Neutrophil (primary cell): ENCODE data around the gene SYNRG.

Experiments
- H3K27ac ChIP-seq: fragments of 200-600 bp; sonication (generic); 2 replicates; pipeline ENCODE4 v1.5.1; 2016; ENCODE audit warnings: mild to moderate bottlenecking, moderate library complexity
- H3K27me3 ChIP-seq: fragments of 200-600 bp; sonication (generic); 2 replicates; pipeline ENCODE4 v1.6.0; 2016; ENCODE audit warnings: mild to moderate bottlenecking
- H3K36me3 ChIP-seq: fragments of 200-600 bp; sonication (generic); 2 replicates; pipeline ENCODE4 v1.5.1; 2017
- H3K4me1 ChIP-seq, 2 experiments: fragments of 200-600 bp in 1 of 2; sonication (generic) in 1 of 2; 1 replicate in 1 of 2; 2 replicates in 1 of 2; pipeline versions ENCODE4 v1.5.1 to v1.6.1; 2013 to 2016; ENCODE audit warnings: low read depth in 1 of 2, low read length in 1 of 2, mild to moderate bottlenecking in 1 of 2, moderate library complexity in 1 of 2; ENCODE audit not compliant: control insufficient read depth in 1 of 2, insufficient read depth in 1 of 2
- H3K4me3 ChIP-seq, 2 experiments: fragments of 200-600 bp in 1 of 2; sonication (generic) in 1 of 2; 1 replicate in 1 of 2; 2 replicates in 1 of 2; pipeline ENCODE4 v1.5.1; 2013 to 2016; ENCODE audit warnings: low read depth in 1 of 2, low read length in 1 of 2, mild to moderate bottlenecking in 1 of 2, moderate library complexity in 1 of 2
- H3K9me3 ChIP-seq: fragments of 200-600 bp; sonication (generic); 2 replicates; pipeline ENCODE4 v1.5.1; 2016
- TF ChIP-seq, protein P1 (sequence below): fragments of 200-600 bp; sonication (generic); IDR thresholded peaks from 2 replicates; pipeline ENCODE4 v1.5.1; 2016; ENCODE audit warnings: antibody characterized with exemption

The SYNRG gene

DNA sequence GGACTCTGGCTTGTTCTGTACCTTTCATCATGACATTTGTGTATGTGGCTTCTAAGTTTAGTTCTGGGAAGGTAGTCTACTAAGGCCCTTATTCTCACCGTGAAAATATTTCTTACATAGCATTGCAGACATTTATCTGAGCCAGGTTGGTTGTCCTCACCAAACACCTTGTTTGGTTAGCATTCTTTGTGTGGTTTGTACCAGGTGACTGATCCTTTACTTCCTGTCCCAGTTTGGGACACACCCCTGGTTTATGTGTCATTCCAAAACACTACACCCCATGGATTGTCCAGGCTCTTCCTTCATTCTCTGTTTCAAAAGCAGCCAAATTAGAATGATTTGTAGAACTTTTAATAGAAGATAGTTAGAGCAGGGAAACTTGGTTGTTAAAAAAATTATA lies 142.7 kb downstream of the SYNRG start:
- Histone ChIP-seq H3K4me1 (no peaks in the 10 kb centered on the region), H3K4me3 (no peak overlapping the region), H3K36me3 (peaks cover 68% of the 10 kb centered on the region), H3K27ac (no peak overlapping the region), H3K9me3 (no peaks in the 10 kb centered on the region), H3K27me3 (no peaks in the 10 kb centered on the region)
- TF ChIP-seq, protein P1, sequence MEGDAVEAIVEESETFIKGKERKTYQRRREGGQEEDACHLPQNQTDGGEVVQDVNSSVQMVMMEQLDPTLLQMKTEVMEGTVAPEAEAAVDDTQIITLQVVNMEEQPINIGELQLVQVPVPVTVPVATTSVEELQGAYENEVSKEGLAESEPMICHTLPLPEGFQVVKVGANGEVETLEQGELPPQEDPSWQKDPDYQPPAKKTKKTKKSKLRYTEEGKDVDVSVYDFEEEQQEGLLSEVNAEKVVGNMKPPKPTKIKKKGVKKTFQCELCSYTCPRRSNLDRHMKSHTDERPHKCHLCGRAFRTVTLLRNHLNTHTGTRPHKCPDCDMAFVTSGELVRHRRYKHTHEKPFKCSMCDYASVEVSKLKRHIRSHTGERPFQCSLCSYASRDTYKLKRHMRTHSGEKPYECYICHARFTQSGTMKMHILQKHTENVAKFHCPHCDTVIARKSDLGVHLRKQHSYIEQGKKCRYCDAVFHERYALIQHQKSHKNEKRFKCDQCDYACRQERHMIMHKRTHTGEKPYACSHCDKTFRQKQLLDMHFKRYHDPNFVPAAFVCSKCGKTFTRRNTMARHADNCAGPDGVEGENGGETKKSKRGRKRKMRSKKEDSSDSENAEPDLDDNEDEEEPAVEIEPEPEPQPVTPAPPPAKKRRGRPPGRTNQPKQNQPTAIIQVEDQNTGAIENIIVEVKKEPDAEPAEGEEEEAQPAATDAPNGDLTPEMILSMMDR: no peak

- Histone ChIP-seq H3K4me1 (no peaks in the 10 kb centered on the region), H3K9me3 (no peaks in the 10 kb centered on the region), H3K27me3 (no peaks in the 10 kb centered on the region), H3K4me3 (no peak overlapping the region), H3K36me3 (peaks cover 62% of the 10 kb centered on the region), H3K27ac (no peak overlapping the region)
- TF ChIP-seq, protein P1: no peak
These were observed 144.1 kb downstream of the SYNRG start for GRCh38 chr17:37465069-37465616.
